HG03135 (cell line): ENCODE data around the gene TSBP1.
"Not testable (repeated sequence)": the region's sequence is repeated elsewhere in the genome, so short reads cannot be mapped to it uniquely, and the experiment has no call there.

Source experiments
- ATAC-seq: cut with Tn5 transposase; IDR thresholded peaks from one replicate; pipeline ENCODE4 v1.9.1; 2021; ENCODE audit warnings: mild to moderate bottlenecking, moderate library complexity; ENCODE audit not compliant: unreplicated experiment

TSBP1 gene

DNA sequence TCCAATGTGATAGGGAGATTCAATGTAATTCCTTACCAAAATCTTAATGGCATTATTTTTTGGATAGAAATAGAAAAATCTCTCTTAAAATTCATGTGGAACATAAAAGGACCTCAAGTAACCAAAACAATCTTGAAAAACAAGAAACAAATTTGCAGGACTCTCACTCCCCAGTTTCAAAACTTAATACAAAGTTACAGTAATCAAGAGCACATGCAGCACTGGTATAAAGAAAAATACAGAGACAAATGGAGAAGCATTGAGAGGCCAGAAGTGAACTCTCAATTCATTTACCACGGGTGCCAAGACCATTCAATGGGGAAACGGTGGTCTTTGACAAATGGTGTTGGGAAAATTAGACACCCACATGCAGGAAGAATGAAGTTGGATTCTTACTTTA lies 7.8 kb upstream of the TSBP1 start:
- ATAC-seq, result no peak

DNA sequence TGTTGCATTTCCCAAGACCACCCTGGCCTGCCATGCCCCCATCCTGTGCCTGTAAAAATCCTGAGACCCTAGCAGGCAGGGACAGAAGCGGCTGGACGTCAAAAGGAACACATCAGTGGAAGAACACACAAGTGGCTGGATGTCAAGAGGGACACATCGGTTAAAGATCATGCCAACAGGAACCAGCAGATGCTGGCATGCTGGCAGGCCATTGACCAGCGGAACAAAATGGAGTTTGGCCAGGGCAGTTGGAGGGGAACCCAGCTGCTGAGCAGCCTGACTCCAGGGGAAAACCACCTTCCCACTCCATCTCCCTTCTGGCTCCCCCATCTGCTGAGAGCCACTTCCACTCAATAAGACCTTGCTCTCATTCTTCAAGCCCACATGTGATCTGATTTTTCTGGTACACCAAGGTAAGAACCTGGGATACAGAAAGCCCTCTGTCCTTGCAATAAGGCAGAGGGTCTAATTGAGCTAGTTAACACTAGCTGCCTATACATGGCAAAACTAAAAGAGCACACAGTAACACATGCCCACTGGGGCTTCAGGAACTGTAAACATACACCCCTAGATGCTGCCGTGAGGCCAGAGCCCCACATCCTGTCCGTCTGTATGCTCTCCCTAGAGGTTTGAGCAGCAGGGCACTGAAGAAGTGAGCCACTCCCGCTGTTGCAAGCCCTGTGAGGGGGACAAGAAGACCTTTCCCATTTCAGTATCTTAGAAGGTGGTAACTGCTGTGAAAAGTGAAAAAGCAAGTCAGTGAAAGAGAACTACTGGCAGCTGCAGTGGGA lies 4.2 kb upstream of the TSBP1 start:
- no peak for ATAC-seq

DNA sequence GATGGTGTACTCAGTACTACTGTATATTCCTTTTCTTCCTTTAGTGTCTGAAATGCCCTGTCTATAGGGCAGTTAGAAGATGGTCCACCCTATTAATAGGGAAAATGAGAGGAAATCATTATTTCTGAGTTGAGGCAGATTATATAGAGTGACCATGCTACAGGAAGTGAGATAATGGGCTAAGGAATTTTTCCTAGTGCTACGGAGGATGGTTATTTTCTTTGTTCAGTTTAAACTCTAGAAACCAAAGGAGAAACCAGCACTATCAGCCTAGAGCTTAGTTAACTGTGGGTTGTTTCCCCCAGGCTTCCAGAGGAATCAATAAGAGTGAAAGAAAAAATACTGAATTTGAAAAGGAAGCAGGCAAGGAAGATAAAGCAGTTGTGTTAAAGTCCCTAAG lies 474 bp downstream of the TSBP1 start:
- ATAC-seq, result no peak

DNA sequence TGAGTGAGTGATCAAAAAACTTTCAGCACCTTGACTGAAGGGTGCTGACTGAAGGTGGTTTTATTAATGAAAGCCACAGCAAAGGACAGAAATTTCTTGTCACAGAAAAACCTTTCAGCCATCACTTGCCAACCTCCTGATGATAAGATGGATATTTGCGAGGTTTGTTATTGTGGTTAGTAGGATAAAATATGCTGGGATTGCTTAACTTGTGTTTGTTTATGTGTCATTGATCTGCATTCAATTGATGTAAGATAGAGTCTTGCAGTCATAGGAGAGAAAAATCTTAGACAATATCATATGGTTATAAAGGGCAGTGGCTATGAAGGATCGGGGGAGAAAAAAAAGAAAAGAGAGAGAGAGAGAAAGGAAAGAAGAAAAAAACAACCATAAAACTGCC lies 1.2 kb downstream of the TSBP1 start:
- no peak for ATAC-seq

DNA sequence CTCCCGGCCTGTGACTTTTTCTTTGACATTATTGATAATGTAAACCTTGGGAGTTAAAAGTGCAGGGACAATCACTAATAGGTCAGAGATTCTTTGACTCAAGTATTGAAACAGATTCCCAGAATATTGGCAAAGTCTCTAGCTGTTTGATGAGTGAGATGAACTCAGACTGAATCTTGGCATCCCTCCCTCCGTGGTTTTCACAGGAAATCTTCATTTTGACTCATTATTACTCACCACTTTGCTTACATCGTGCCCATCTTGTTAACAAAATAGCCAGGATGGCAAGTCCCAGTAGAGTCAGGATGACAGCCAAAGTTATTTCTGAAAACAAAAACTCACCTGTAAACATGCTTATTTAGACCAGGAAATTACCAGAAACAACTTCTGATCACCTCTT lies 2.0 kb downstream of the TSBP1 start:
- no peak for ATAC-seq

DNA sequence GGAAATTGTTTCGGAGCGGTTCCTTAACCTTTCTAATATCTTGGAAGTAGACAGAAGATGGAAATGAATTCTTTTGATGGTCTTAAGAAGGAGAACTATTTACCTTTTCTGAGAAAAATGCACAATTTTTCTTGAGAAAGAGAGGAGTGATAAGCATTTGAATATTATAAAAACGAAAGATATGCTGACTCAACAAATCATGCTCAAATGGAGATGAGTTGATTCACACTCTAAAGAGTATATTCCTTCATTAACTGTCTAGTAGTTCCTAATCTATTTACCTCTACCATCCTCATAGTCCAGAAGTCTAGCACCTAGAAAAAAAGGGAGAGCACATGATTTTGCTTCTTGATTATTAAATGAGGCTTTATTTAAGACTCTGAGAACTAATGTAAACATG lies 4.1 kb downstream of the TSBP1 start:
- ATAC-seq, result no peak

DNA sequence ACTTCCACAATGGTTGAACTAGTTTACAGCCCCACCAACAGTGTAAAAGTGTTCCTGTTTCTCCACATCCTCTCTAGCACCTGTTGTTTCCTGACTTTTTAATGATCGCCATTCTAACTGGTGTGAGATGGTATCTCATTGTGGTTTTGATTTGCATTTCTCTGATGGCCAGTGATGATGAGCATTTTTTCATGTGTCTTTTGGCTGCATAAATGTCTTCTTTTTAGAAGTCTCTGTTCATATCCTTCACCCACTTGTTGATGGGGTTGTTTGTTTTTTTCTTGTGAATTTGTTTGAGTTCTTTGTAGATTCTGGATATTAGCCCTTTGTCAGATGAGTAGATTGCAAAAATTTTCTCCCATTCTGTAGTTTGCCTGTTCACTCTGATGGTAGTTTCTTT lies 12.5 kb downstream of the TSBP1 start:
- ATAC-seq, result not testable (repeated sequence)

DNA sequence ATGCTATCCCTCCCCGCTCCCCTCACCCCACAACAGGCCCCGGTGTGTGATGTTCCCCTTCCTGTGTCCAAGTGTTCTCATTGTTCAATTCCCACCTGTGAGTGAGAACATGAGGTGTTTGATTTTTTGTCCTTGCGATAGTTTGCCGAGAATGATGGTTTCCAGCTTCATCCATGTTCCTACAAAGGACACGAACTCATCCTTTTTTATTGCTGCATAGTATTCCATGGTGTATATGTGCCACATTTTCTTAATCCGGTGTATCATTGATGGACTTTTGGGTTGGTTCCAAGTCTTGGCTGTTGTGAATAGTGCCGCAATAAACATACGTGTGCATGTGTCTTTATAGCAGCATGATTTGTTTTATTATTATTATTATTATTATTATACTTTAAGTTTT lies 13.2 kb downstream of the TSBP1 start:
- ATAC-seq, result not testable (repeated sequence)

DNA sequence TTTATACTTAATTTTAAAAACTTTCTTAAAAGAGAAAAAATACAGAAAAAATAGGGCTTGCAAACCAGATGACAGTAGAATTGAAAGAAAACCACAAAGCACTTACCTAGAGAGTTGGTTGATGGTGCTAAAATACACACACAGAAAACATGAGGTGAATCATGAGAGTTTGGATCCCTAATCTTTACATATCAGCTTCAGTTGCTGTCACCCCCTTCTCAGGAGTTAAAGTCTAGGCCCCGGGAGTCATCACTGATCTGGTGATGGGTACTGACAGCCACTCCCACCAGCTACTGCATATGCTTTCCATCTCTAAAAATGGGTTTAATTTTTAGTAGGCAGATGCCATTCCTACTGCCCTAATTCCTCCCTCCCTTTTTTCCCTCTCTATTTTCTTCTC lies 16.7 kb downstream of the TSBP1 start:
- no peak for ATAC-seq

DNA sequence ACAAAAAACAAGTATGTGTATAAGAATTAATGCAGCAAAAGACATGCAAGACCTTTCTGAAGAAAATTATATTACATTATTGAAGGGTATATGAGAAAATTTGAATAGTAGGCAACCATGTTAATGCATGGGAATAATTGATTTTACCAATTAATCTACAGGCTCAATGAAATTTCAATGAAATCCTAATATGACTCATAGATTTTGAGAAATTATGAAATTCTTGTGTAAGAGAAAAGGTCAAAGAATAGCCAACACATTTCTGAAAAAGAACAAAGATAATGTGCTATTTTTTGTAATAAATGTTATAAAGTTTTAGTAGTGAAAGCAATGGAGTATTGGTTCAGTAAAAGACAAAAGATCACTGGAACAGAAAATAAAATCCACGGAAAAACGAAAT lies 18.4 kb downstream of the TSBP1 start:
- ATAC-seq, result no peak

DNA sequence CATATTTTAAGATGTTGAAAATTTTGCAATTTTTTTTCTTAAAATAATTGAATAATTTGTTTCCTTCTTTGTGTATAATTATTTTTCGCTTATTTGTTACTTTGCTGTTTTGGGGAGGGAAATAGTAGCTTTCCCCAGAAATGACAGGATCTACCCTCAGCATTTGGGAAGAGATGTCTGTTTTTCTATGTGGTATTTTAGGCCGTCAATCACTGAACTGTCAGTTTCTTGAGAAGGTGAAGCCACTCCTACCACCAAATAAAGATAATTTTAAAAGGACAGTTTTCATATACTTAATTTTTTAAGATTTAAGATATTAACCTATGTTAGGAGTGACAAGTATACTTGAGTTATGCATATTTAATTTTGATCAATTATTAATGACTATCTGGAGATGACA lies 31.5 kb downstream of the TSBP1 start:
- no peak for ATAC-seq

DNA sequence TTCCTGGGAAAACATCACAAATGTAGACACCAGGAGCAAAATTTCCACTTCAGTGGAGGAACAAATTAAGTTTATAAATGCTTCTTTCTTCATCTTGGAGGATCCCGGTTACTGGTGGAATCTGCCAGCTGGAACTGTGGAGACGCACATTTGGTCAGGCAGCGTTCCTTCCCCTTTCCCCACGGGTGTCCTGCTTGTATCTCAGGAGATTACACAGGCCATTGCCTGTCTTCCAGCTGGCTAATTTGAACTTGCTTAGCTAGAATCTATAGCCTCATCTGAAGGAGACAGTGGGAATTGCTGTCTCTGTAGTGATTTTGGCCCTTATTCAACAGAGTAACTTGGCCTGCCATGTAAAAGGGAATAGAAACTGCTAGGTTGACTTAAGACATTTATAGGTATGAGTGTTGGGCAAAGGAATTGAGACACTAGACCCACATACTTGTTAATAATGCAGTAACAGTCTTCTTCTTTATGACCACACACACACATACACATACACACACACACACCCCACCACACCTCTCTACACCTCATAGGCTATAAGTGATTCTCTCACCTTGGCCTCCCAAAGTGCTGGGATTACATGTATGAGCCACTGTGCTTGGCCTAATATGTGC lies 34.4 kb downstream of the TSBP1 start:
- ATAC-seq, result no peak

DNA sequence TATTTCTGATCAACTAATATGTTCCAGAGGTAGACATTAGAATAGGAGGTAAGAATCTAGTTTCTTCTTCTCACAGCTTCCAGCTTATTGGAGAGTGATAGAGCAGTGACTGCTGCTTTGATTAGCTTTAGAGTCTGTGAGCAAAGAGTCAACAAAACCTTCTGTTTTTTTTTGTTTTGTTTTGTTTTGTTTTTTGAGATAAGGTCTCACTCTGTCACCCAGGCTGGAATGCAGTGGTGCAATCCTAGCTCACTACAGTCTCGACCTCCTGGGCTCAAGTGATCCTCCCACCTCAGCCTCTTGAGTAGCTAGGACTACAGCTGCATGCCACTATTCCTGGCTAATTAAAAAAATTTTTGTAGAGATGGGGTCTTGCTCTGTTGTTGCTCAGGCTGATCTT lies 39.3 kb downstream of the TSBP1 start:
- no peak for ATAC-seq

DNA sequence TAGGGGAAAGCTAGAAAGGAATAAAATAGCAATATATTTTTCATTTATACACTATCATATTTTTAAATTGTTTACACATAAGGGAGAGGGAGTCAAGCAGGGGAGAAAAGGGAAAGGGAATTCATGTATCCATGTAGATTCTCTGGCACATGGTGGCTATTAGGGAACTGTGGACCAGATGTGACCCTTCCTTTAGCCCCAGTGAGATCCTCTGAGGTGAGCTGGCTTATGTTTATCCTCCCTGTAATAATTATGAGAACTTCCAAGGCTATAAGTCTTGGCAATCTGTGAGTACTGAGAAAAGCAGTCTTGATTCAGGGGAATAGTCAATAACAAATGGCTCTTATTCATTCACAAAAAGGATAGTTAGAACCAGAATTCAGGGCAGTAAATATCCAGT lies 42.6 kb downstream of the TSBP1 start:
- no peak for ATAC-seq

DNA sequence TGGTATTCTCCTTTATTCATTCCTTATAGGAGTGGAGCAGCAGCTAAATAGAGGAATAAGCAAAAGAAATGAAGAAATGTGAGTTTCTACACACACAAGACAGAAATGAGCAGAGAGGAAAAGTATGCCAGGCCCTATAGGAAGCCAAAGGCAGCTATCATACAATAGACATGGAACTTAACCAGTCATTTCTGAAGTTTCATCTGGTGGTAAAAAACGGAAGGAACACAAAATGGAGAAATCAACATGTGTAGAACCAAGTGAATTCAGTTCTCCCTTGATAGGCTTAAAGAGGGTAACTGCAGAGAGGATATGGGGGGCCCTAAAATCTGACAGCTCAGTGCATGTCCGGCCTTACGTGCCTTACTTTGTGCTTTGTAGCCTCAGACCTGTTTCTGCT lies 44.6 kb downstream of the TSBP1 start:
- no peak for ATAC-seq

DNA sequence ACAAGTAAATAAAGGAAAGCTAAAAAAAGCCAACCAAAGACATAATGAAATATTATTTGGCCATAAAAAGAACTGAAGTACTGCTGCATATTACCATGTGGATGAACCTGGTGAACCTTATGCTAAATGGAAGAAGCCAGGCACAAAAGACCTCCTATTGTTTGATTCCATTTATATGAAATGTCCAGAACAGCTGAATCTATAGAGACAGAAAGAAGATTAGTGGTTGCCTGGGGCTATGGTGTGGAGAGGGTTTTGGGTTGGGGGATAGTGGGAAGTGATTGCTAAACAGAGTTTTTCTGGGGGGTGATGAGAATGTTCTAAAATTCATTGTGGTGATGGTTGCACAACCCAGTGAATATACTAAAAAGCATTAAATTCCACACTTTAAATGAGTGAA lies 53.2 kb downstream of the TSBP1 start:
- no peak for ATAC-seq

DNA sequence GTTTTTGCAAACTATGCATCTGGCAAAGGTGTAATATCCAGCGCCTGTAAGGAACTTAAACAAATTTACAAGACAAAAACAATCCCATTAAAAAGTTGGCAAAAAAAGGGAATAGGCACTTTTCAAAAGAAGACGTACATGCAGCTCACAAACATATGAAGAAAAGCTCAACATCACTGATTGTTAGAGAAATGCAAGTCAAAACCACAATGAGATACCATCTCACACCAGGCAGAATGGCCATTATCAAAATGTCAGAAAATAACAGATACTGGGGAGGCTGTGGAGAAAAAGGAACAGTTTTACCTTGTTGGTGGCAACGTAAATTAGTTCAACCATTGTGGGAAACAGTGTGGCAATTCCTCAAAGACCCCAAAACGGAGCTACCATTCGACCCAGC lies 54.2 kb downstream of the TSBP1 start:
- ATAC-seq, result no peak

DNA sequence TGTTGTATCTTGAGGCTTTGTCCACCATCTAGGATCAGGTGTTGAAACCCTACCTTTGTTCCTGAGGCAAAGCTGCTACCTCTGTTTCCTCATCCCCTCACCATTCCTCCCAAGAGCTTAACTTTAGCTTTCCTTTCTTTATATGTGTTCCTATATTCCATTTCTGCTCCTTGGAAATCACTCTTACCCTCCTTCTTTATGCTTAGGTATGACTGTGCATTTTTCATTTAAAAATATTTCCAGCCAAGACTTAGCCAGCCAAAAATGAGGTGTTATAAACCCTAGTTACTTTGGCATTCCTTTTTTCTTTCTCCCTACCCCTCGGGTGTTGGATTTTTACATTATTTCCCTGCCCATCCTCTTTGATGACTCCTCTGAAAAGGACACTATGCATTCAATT lies 57.7 kb downstream of the TSBP1 start:
- no peak for ATAC-seq

DNA sequence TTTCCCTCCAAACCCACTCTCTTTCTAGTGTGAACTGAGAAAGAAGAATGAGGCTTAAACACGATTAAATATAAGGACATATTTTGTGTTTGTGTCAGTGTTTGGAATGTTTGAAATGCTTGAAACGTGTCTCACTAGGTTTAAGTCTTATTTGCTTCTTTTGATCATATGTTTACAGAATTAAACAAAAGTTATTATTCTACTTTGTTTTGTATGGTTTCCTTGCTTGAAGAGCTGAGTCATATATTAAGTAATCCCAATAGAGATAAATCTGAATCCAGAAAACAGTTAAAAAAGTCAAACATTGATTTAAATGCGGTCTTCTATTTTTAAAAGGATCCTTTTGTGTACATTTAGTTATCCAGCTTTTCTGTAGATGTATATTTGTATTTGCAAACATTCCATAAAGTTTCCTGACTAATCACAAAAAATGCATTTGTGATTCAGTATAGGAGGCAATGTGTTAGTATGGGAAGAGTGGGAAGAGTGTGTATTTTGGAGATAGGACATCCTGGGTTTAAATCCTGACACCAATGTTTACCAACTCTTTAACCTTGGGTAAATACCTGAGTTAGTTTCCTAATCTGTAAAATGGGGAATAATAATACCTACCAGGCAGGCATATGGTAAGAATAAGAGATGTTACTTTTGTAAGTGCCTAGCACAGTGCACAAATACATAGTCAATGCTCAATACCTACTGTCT lies 72.9 kb downstream of the TSBP1 start:
- no peak for ATAC-seq

DNA sequence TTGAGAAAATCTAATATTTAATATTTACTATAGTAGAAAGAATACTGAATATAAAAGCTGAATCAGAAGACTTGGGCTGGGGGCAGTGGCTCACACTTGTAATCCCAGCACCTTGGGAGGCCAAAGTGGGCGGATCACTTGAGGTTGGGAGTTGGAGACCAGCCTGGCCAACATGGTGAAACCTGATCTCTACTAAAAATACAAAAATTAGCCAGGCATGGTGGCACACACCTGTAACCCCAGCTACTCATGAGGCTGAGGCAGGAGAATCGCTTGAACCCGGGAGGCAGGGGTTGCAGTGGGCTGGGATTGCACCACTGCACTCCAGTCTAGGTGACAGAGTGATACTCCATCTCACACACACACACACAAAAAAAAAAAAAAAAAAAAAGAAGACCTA lies 76.7 kb downstream of the TSBP1 start:
- ATAC-seq, result not testable (repeated sequence)

DNA sequence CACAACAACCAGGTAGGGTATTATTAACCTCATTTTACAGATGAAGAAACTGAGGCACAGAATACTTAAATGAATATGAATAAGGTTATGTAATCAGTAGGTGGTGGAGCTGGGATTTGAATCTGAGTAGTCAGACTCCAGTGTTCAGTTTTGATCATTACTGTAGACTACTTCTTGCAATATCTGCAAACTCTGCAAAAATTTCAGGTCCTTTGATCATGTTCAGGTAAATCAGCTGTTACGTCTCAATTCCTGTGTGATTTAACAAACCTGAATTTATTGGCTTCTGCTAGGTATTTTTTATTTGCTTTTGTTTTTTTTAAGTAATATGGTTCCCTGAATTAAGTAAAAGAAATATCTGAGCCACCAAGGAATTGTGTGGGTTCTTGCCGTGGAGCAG lies 77.1 kb downstream of the TSBP1 start:
- ATAC-seq, result no peak

DNA sequence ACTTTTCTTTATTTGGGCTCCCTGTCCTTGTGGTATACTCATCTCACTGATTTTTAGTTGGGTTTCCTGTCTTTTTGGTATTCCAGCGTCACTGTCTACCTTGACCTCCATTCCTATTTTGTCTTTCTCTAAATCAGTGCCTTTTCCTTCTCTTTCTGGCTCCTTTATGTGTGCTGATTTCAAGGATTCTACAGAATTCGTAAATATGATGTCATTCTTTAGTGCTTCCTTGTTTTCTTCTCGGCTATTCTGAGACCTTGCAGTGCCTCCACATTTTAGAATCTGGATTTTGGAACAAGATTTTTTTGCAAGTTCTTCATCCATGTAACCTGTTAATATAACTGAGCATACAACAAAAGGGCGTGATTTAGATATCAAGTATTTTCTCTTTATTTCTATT lies 78.0 kb downstream of the TSBP1 start:
- ATAC-seq, result no peak
